Liver (tissue), 9 donors: Measurements from ENCODE around the gene HRH2. TPM values are rescaled to one million over a fixed set of nuclear protein-coding genes. Genes with fewer than 3 reads are reported as not detected.
"Not testable (repeated sequence)": the region's sequence is repeated elsewhere in the genome, so short reads cannot be mapped to it uniquely, and the experiment has no call there.

Experiments
- DNase-seq: peaks from one replicate; pipeline ENCODE4 v3.0.0-alpha.2; 2017; ENCODE audit warnings: low spot score
- H3K27ac ChIP-seq, 2 donors: one replicate each; pipeline ENCODE4 v1.7.0; 2013; ENCODE audit warnings: inconsistent platforms in 2 of 2, low read length in 2 of 2, control low read depth in 1 of 2, low read depth in 1 of 2, mild to moderate bottlenecking in 1 of 2
- H3K27me3 ChIP-seq, 4 donors: one replicate each; pipeline versions ENCODE4 v1.6.1 to v1.7.0; 2013; ENCODE audit warnings: low read length in 3 of 4, inconsistent platforms in 1 of 4, mild to moderate bottlenecking in 1 of 4, moderate library complexity in 1 of 4; ENCODE audit not compliant: control insufficient read depth in 4 of 4, insufficient read depth in 4 of 4
- H3K36me3 ChIP-seq, 4 donors: one replicate each; pipeline versions ENCODE4 v1.6.1 to v1.7.0; 2013; ENCODE audit warnings: low read length in 3 of 4, mild to moderate bottlenecking in 3 of 4, low read depth in 1 of 4, moderate library complexity in 1 of 4; ENCODE audit not compliant: control insufficient read depth in 4 of 4, insufficient read depth in 3 of 4
- H3K4me1 ChIP-seq, 4 donors: one replicate each; pipeline versions ENCODE4 v1.6.1 to v1.7.0; 2013; ENCODE audit warnings: low read length in 3 of 4, mild to moderate bottlenecking in 3 of 4, moderate library complexity in 1 of 4; ENCODE audit not compliant: control insufficient read depth in 4 of 4, insufficient read depth in 4 of 4
- H3K4me3 ChIP-seq, 3 donors: one replicate each; pipeline versions ENCODE4 v1.6.1 to v1.7.0; 2013; ENCODE audit warnings: low read length in 3 of 3, control low read depth in 1 of 3, low read depth in 1 of 3, mild to moderate bottlenecking in 1 of 3
- H3K9ac ChIP-seq, 2 donors: one replicate each; pipeline ENCODE4 v1.7.0; 2013; ENCODE audit warnings: low read length in 2 of 2, mild to moderate bottlenecking in 2 of 2, moderate library complexity in 2 of 2, control low read depth in 1 of 2, low read depth in 1 of 2
- H3K9me3 ChIP-seq, 4 donors: one replicate each; pipeline versions ENCODE4 v1.6.1 to v1.7.0; 2013; ENCODE audit warnings: low read length in 3 of 4; ENCODE audit not compliant: control insufficient read depth in 4 of 4
- CTCF ChIP-seq: fragments of 150-350 bp; IDR thresholded peaks from 2 replicates; pipeline ENCODE4 v1.5.1; 2017; ENCODE audit warnings: improper control_type of control experiment, low read depth, low read length; ENCODE audit not compliant: missing input control
- EGR1 ChIP-seq, 2 donors: IDR thresholded peaks; 2 replicates each; pipeline ENCODE4 v1.6.1; 2016 to 2018; ENCODE audit warnings: antibody characterized with exemption in 2 of 2, low read depth in 2 of 2
- FOXA2 ChIP-seq: IDR thresholded peaks from 2 replicates; pipeline ENCODE4 v1.6.1; 2016; ENCODE audit warnings: antibody characterized with exemption
- GABPA ChIP-seq, 2 donors: IDR thresholded peaks in 1 of 2; conservative IDR thresholded peaks in 1 of 2; 2 replicates each; pipeline ENCODE4 v1.6.1; 2016; ENCODE audit warnings: antibody characterized with exemption in 2 of 2, mild to moderate bottlenecking in 1 of 2, moderate library complexity in 1 of 2
- HNF4A ChIP-seq, 2 donors: conservative IDR thresholded peaks; 2 replicates each; pipeline ENCODE4 v1.6.1; 2016; ENCODE audit warnings: antibody characterized with exemption in 2 of 2, mild to moderate bottlenecking in 2 of 2
- HNF4G ChIP-seq: IDR thresholded peaks from 2 replicates; pipeline ENCODE4 v1.6.1; 2016; ENCODE audit warnings: antibody characterized with exemption
- RAD21 ChIP-seq, 2 donors: IDR thresholded peaks; 2 replicates each; pipeline ENCODE4 v1.6.1; 2016; ENCODE audit warnings: antibody characterized with exemption in 2 of 2, mild to moderate bottlenecking in 2 of 2
- RXRA ChIP-seq, 2 donors: IDR thresholded peaks; 2 replicates each; pipeline ENCODE4 v1.6.1; 2017 to 2018; ENCODE audit warnings: antibody characterized with exemption in 2 of 2, mild to moderate bottlenecking in 1 of 2
- SP1 ChIP-seq: IDR thresholded peaks from 2 replicates; pipeline ENCODE4 v1.6.1; 2018; ENCODE audit warnings: antibody characterized with exemption, mild to moderate bottlenecking
- TAF1 ChIP-seq: conservative IDR thresholded peaks from 2 replicates; pipeline ENCODE4 v1.6.1; 2016; ENCODE audit warnings: antibody characterized with exemption, mild to moderate bottlenecking
- YY1 ChIP-seq: IDR thresholded peaks from 2 replicates; pipeline ENCODE4 v1.6.1; 2016; ENCODE audit warnings: antibody characterized with exemption, mild to moderate bottlenecking
- WGBS: extraction: QIAGEN DNeasy Blood & Tissue Kit; methylation state at CpG from one replicate; pipeline ENCODE4 v1.1.7; 2013; 5-methylcytosine and 5-hydroxymethylcytosine counted together
- polyA plus RNA-seq, 2 donors: library from polyadenylated mRNA; stranded (reverse) in 1 of 2; unstranded in 1 of 2; fragments of 200-250 nt in 1 of 2; fragments of >200 nt in 1 of 2; fragmentation: Nextera tagmentation in 1 of 2; extraction: Ambion mirVana in 1 of 2; gene quantifications; one replicate each; pipeline versions ENCODE4 v1.2.1 to v1.2.3, GENCODE V29; 2013 to 2015
- total RNA-seq, 2 donors: library from RNA; depleted of rRNA; stranded (reverse); fragments of >200 nt; gene quantifications; one replicate each; pipeline ENCODE4 v1.2.3, GENCODE V29; 2014
- TF ChIP-seq, protein P1 (sequence below): IDR thresholded peaks from 2 replicates; pipeline ENCODE4 v1.6.1; 2016; ENCODE audit warnings: antibody characterized with exemption
- TF ChIP-seq, protein P2 (sequence below): IDR thresholded peaks from 2 replicates; pipeline ENCODE4 v1.6.1; 2016; ENCODE audit warnings: antibody characterized with exemption
- TF ChIP-seq, protein P3 (sequence below): IDR thresholded peaks from 2 replicates; pipeline ENCODE4 v1.6.1; 2016; ENCODE audit warnings: antibody characterized with exemption, mild to moderate bottlenecking
- donor health status: healthy.
- donor health status: healthy.
- donor health status: healthy.
- donor health status: healthy.
- donor health status: healthy.

Gene HRH2
- total and polyA plus RNA-seq, 4 donors, result 0.44 to 2.6 (median 1.3) TPM

DNA sequence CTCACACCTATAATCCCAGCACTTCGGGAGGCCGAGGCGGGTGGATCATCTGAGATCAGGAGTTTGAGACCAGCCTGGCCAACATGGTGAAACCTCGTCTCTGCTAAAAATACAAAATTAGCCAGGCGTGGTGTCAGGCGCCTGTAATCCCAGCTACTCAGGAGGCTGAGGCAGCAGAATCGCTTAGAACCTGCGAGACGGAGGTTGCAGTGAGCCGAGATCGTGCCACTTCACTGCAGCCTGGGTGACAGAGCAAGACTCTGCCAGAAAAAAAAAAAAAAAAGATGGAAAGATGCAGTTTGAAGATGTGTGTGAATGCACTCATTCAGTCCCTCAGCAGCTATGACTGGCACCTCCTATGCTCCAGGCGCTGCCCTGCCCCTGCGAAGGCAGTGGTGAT is 41.3 kb upstream of the HRH2 start:
- WGBS, result 85% methylated on average over 13 of the region's 13 CpGs
- H3K9me3 ChIP-seq, H3K4me3 ChIP-seq: not testable (repeated sequence)

DNA sequence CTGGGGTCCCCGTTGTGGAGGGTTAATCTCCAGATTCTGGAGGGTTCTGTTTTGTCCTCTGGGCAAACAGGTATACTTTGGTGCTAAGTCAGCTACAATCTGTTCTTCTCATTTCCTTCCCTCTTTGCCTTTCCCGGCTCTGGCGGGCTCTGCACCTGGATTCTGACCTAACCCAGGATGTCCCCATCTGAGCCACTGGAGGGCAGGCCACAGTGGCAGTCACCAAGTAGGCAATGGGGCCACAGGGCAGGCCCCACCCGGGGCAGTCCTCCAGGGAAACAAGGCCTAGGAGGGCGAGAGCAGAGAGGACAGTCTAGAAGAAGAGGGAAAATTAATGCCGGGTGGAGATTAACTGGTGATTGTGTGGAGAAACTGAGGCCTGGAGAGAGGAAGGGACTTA is 40.4 kb upstream of the HRH2 start:
- H3K4me3 ChIP-seq, result no peak overlapping the region
- H3K9me3 ChIP-seq, result no peaks in the 10 kb centered on the region
- DNase-seq, result no peak
- no peaks in the 10 kb centered on the region for H3K36me3 ChIP-seq
- H3K4me1 ChIP-seq, result no peaks in the 10 kb centered on the region
- TF ChIP-seq RXRA (IDR thresholded peaks at IDR 0.05) (no peak), SP1 (no peak), YY1 (no peak), TAF1 (no peak), EGR1 (IDR thresholded peaks at IDR 0.05; ENCODE audit: low read depth in 2 of 2) (no peak), FOXA2 (no peak), CTCF (no peak), RAD21 (IDR thresholded peaks at IDR 0.05) (no peak)
- TF ChIP-seq, protein P1, sequence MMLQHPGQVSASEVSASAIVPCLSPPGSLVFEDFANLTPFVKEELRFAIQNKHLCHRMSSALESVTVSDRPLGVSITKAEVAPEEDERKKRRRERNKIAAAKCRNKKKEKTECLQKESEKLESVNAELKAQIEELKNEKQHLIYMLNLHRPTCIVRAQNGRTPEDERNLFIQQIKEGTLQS, result no peak
- WGBS, result 66% methylated on average over 6 of the region's 6 CpGs
- H3K9ac ChIP-seq, result no peak overlapping the region
- peaks cover 0 to 3% (median under 1%) of the 10 kb centered on the region in 4 donors for H3K27me3 ChIP-seq
- no peak overlapping the region for H3K27ac ChIP-seq

More for the DNA sequence above, 41.3 kb upstream of the HRH2 start:
- H3K9ac ChIP-seq, H3K4me1 ChIP-seq, H3K27ac ChIP-seq, DNase-seq, H3K36me3 ChIP-seq, H3K27me3 ChIP-seq: not testable (repeated sequence)

DNA sequence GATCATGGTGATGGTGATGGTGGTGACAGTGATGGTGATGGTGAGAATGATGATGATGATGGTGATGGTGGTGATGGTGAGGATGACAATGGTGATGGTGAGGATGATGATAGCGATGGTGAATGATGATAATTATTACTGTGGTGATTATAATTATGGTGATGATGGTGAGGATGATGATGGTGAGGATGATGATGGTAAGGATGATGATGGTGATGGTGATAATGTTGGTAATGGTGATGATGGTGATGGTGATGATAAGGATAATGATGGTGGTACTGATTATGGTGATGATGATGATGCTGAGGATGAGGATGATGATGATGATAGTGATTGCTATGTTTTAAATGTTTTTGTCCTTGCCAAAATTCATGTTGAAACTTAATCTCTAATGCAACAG is 37.3 kb upstream of the HRH2 start:
- no peaks in the 10 kb centered on the region for H3K36me3 ChIP-seq
- H3K4me1 ChIP-seq, result no peaks in the 10 kb centered on the region
- H3K27me3 ChIP-seq, result peaks cover 0 to 8% (median under 1%) of the 10 kb centered on the region in 4 donors
- H3K9ac ChIP-seq, result no peak overlapping the region
- no peak for DNase-seq
- H3K27ac ChIP-seq, result no peak overlapping the region
- TF ChIP-seq FOXA2 (no peak), YY1 (no peak)
- H3K4me3 ChIP-seq, result no peak overlapping the region
- WGBS, result 75% methylated on average over 1 of the region's 1 CpG
- no peaks in the 10 kb centered on the region for H3K9me3 ChIP-seq

DNA sequence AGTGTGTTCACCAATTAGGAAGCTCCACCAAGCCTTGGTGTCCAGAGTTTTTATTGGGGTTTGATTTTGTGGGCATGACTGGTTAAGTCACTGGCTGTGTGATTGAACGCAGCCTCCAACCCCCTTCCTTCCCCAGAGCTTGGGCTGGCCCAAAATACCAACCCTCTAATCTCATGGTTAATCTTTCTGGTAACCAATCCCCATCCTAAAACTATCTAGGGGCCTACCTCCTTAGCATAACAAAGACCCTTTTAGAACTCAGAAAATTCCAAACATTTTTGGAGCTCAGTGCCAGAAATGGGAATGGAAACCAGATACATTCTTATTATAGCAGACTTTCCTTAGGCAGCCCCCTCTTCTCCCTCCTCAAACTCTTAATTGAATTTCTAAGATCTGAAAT is 35.9 kb upstream of the HRH2 start:
- no peaks in the 10 kb centered on the region for H3K4me1 ChIP-seq
- WGBS, result 64% methylated on average over 1 of the region's 1 CpG
- H3K36me3 ChIP-seq, result no peaks in the 10 kb centered on the region
- H3K4me3 ChIP-seq, result no peak overlapping the region
- H3K9ac ChIP-seq, result no peak overlapping the region
- H3K27ac ChIP-seq, result no peak overlapping the region
- H3K27me3 ChIP-seq, result peaks cover 0 to 8% (median 0%) of the 10 kb centered on the region in 4 donors
- DNase-seq, result no peak
- peaks cover 0 to 4% (median 1%) of the 10 kb centered on the region in 4 donors for H3K9me3 ChIP-seq
- TF ChIP-seq, protein P2, sequence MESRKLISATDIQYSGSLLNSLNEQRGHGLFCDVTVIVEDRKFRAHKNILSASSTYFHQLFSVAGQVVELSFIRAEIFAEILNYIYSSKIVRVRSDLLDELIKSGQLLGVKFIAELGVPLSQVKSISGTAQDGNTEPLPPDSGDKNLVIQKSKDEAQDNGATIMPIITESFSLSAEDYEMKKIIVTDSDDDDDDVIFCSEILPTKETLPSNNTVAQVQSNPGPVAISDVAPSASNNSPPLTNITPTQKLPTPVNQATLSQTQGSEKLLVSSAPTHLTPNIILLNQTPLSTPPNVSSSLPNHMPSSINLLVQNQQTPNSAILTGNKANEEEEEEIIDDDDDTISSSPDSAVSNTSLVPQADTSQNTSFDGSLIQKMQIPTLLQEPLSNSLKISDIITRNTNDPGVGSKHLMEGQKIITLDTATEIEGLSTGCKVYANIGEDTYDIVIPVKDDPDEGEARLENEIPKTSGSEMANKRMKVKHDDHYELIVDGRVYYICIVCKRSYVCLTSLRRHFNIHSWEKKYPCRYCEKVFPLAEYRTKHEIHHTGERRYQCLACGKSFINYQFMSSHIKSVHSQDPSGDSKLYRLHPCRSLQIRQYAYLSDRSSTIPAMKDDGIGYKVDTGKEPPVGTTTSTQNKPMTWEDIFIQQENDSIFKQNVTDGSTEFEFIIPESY, result no peak
- TF ChIP-seq SP1 (no peak), TAF1 (no peak), GABPA (IDR thresholded peaks at IDR 0.05 in 1 of 2, conservative IDR thresholded peaks at IDR 0.05 in 1 of 2) (no peak), HNF4A (conservative IDR thresholded peaks at IDR 0.05) (no peak), HNF4G (no peak), CTCF (no peak)
- TF ChIP-seq, protein P3, sequence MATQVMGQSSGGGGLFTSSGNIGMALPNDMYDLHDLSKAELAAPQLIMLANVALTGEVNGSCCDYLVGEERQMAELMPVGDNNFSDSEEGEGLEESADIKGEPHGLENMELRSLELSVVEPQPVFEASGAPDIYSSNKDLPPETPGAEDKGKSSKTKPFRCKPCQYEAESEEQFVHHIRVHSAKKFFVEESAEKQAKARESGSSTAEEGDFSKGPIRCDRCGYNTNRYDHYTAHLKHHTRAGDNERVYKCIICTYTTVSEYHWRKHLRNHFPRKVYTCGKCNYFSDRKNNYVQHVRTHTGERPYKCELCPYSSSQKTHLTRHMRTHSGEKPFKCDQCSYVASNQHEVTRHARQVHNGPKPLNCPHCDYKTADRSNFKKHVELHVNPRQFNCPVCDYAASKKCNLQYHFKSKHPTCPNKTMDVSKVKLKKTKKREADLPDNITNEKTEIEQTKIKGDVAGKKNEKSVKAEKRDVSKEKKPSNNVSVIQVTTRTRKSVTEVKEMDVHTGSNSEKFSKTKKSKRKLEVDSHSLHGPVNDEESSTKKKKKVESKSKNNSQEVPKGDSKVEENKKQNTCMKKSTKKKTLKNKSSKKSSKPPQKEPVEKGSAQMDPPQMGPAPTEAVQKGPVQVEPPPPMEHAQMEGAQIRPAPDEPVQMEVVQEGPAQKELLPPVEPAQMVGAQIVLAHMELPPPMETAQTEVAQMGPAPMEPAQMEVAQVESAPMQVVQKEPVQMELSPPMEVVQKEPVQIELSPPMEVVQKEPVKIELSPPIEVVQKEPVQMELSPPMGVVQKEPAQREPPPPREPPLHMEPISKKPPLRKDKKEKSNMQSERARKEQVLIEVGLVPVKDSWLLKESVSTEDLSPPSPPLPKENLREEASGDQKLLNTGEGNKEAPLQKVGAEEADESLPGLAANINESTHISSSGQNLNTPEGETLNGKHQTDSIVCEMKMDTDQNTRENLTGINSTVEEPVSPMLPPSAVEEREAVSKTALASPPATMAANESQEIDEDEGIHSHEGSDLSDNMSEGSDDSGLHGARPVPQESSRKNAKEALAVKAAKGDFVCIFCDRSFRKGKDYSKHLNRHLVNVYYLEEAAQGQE, result no peak
